GM23338 (cell line): ENCODE measurements around the gene SFSWAP. TPM values are rescaled to one million over a fixed set of nuclear protein-coding genes. Genes with fewer than 3 reads are reported as not detected.

ENCODE experiments used
- ATAC-seq: fragments of 200-7000 bp; cut with Tn5 transposase; 3 replicates; pipeline ENCODE4 v1.9.1; 2020
- DNase-seq: peaks from one replicate; pipeline ENCODE4 v3.0.0-alpha.2; 2015; ENCODE audit warnings: low spot score
- H2AFZ ChIP-seq: fragments of 200-600 bp; sonication (generic); 2 replicates; pipeline ENCODE4 v1.8.0; 2016; ENCODE audit warnings: antibody characterized with exemption, mild to moderate bottlenecking, moderate library complexity
- H3F3A ChIP-seq: fragments of 200-600 bp; sonication (generic); replicated peaks from 2 replicates; pipeline ENCODE4 v1.8.0; 2017; ENCODE audit warnings: antibody characterized with exemption, mixed run types, low read depth
- H3K27ac ChIP-seq: fragments of 200-600 bp; sonication (generic); 2 replicates; pipeline ENCODE4 v1.6.1; 2016; ENCODE audit warnings: low read depth
- H3K27me3 ChIP-seq: fragments of 200-600 bp; sonication (generic); 2 replicates; pipeline ENCODE4 v1.8.0; 2016; ENCODE audit warnings: mild to moderate bottlenecking, mixed run types, moderate library complexity; ENCODE audit not compliant: insufficient read depth
- H3K36me3 ChIP-seq: fragments of 200-600 bp; sonication (generic); 2 replicates; pipeline ENCODE4 v1.8.0; 2016; ENCODE audit warnings: mild to moderate bottlenecking; ENCODE audit not compliant: insufficient read depth
- H3K4me1 ChIP-seq: fragments of 200-600 bp; sonication (generic); 2 replicates; pipeline ENCODE4 v1.8.0; 2016; ENCODE audit warnings: mild to moderate bottlenecking, moderate library complexity; ENCODE audit not compliant: insufficient read depth
- H3K4me2 ChIP-seq: fragments of 200-600 bp; sonication (generic); 2 replicates; pipeline ENCODE4 v1.7.1; 2017; ENCODE audit warnings: mixed run types
- H3K4me3 ChIP-seq: fragments of 200-600 bp; sonication (generic); 2 replicates; pipeline ENCODE4 v1.6.1; 2016; ENCODE audit warnings: mixed run types
- H3K79me2 ChIP-seq: fragments of 200-600 bp; sonication (generic); replicated peaks from 2 replicates; pipeline ENCODE4 v1.8.0; 2017; ENCODE audit warnings: mild to moderate bottlenecking; ENCODE audit not compliant: insufficient read depth
- H3K9me2 ChIP-seq: fragments of 200-600 bp; sonication (generic); 2 replicates; pipeline ENCODE4 v1.8.0; 2017; ENCODE audit not compliant: insufficient read depth
- H4K20me1 ChIP-seq: fragments of 200-600 bp; sonication (generic); replicated peaks from 2 replicates; pipeline ENCODE4 v1.8.0; 2017; ENCODE audit warnings: mild to moderate bottlenecking; ENCODE audit not compliant: insufficient read depth
- H3K27ac Mint-ChIP-seq: 2 replicates; pipeline ENCODE4 v1.8.0; 2020; ENCODE audit warnings: inconsistent platforms, mild to moderate bottlenecking, moderate library complexity, mixed read lengths
- H3K27me3 Mint-ChIP-seq: 3 replicates; pipeline ENCODE4 v1.8.0; 2022; ENCODE audit warnings: low read depth, mild to moderate bottlenecking, moderate library complexity, mixed read lengths, inconsistent platforms; ENCODE audit not compliant: insufficient read depth, poor library complexity
- H3K36me3 Mint-ChIP-seq: 3 replicates; pipeline ENCODE4 v1.8.0; 2021; ENCODE audit warnings: low read depth, mild to moderate bottlenecking, inconsistent platforms, moderate library complexity, mixed read lengths
- H3K4me1 Mint-ChIP-seq: 3 replicates; pipeline ENCODE4 v1.8.0; 2020; ENCODE audit warnings: mild to moderate bottlenecking, inconsistent platforms, mixed read lengths
- H3K4me3 Mint-ChIP-seq: 3 replicates; pipeline ENCODE4 v1.8.0; 2021; ENCODE audit warnings: moderate library complexity, mild to moderate bottlenecking, inconsistent platforms, mixed read lengths
- H3K9me3 Mint-ChIP-seq: 3 replicates; pipeline ENCODE4 v1.8.0; 2020; ENCODE audit warnings: moderate library complexity, mild to moderate bottlenecking, inconsistent platforms, mixed read lengths
- CREB1 ChIP-seq: fragments of 250-450 bp; sonication (Bioruptor Pico); IDR thresholded peaks from 2 replicates; pipeline ENCODE4 v1.5.0; 2020; ENCODE audit warnings: low read depth, mild to moderate bottlenecking, moderate library complexity
- ETS1 ChIP-seq: IDR thresholded peaks from 2 replicates; pipeline ENCODE4 v1.6.1; 2016; ENCODE audit warnings: antibody characterized with exemption
- STAT1 ChIP-seq: IDR thresholded peaks from one replicate; pipeline ENCODE4 v1.6.1; 2016; ENCODE audit warnings: antibody characterized with exemption; ENCODE audit not compliant: unreplicated experiment
- ZNF462 ChIP-seq: fragments of 250-450 bp; sonication (Bioruptor Pico); IDR thresholded peaks from 2 replicates; pipeline ENCODE4 v1.5.0; 2020; ENCODE audit warnings: mild to moderate bottlenecking, moderate library complexity
- polyA plus RNA-seq: library from polyadenylated mRNA; unstranded; fragments of >200 nt; fragmentation: Nextera tagmentation; extraction: Ambion mirVana; gene quantifications from 2 replicates; pipeline ENCODE4 v1.2.1, GENCODE V29; 2016
- total RNA-seq: library from RNA; depleted of rRNA; stranded (reverse); fragments of >200 nt; shearing (Covaris generic); gene quantifications from 2 replicates; pipeline ENCODE4 v1.2.3, GENCODE V29; 2014

The SFSWAP gene
- total and polyA plus RNA-seq, 2 experiments from 2014 or later = 41.0 to 49.8 TPM

GRCh38 chr12:131783915-131784541 lies 73.1 kb downstream of the SFSWAP start (continued):
- TF ChIP-seq ETS1 = no peak
- TF ChIP-seq STAT1 = no peak

- DNase-seq = peak; percentile 51
- no peak overlapping the region for H2AFZ ChIP-seq
- H3K27ac Mint-ChIP-seq = peak overlapping the region; percentile 93
Observed at GRCh38 chr12:131784909-131785762, 74.2 kb downstream of the SFSWAP start.

More at GRCh38 chr12:131784909-131785762, 74.2 kb downstream of the SFSWAP start:
- Histone ChIP-seq H3K4me2 (peak overlapping the region; percentile 55), H3K27me3 (no peaks in the 10 kb centered on the region), H3F3A (no peaks in the 10 kb centered on the region), H3K4me3 (peak overlapping the region; percentile 25), H3K9me2 (no peaks in the 10 kb centered on the region), H4K20me1 (peaks cover 4% of the 10 kb centered on the region), H3K4me1 (peaks cover 26% of the 10 kb centered on the region), H3K36me3 (peaks cover 19% of the 10 kb centered on the region; the same call in 1 of the 2 replicates), H3K27ac (peak overlapping the region; percentile 35), H3K79me2 (no peaks in the 10 kb centered on the region)
- Mint-ChIP-seq H3K4me1 (peaks cover 29% of the 10 kb centered on the region), H3K9me3 (no peaks in the 10 kb centered on the region), H3K27me3 (peaks cover 6% of the 10 kb centered on the region), H3K4me3 (peak overlapping the region; percentile 39), H3K36me3 (peaks cover 52% of the 10 kb centered on the region)
- TF ChIP-seq ZNF462 (CRISPR knock-in tag) (no peak), CREB1 (CRISPR knock-in tag) (0 out of 2 replicates have a peak, but pooled peaks have one; percentile 17)
- peak; percentile 73 for ATAC-seq
